Left lung (tissue), 10 donors: ENCODE data around the gene STAG3. TPM values are rescaled to one million over a fixed set of nuclear protein-coding genes. Genes with fewer than 3 reads are reported as not detected.
"Not testable (repeated sequence)": the region's sequence is repeated elsewhere in the genome, so short reads cannot be mapped to it uniquely, and the experiment has no call there.

Source experiments
- ATAC-seq: fragments of 200-7000 bp; cut with Tn5 transposase; one replicate; pipeline ENCODE4 v1.9.1; 2020; ENCODE audit warnings: moderate library complexity
- DNase-seq, 4 donors: peaks; one replicate each; pipeline ENCODE4 v3.0.0-alpha.2; 2013 to 2020
- H3K27ac ChIP-seq, 2 donors: fragments of 200-600 bp; sonication (generic) in 1 of 2; one replicate each; pipeline versions ENCODE4 v1.5.0 to v1.8.0; 2020 to 2021
- H3K27me3 ChIP-seq, 2 donors: fragments of 200-600 bp; sonication (generic) in 1 of 2; one replicate each; pipeline versions ENCODE4 v1.5.0 to v1.8.0; 2020 to 2021
- H3K36me3 ChIP-seq, 2 donors: fragments of 200-600 bp; sonication (generic) in 1 of 2; one replicate each; pipeline versions ENCODE4 v1.5.0 to v1.8.0; 2020 to 2021
- H3K4me1 ChIP-seq, 2 donors: fragments of 200-600 bp; one replicate each; pipeline ENCODE4 v1.8.0; 2021
- H3K4me3 ChIP-seq, 2 donors: fragments of 200-600 bp; sonication (generic) in 1 of 2; one replicate each; pipeline versions ENCODE4 v1.5.0 to v1.8.0; 2020 to 2021; ENCODE audit warnings: mild to moderate bottlenecking in 1 of 2
- H3K9me3 ChIP-seq, 2 donors: fragments of 200-600 bp; sonication (generic) in 1 of 2; one replicate each; pipeline versions ENCODE4 v1.5.0 to v1.8.0; 2020 to 2021
- CTCF ChIP-seq, 2 donors: fragments of 200-600 bp; sonication (generic) in 1 of 2; IDR thresholded peaks; one replicate each; pipeline versions ENCODE4 v1.5.0 to v1.8.0; 2021; ENCODE audit warnings: antibody characterized with exemption in 2 of 2
- intact Hi-C, 2 donors: fragments of 100-400 bp; cut with DNase I; formaldehyde crosslinking; loops; one replicate each; pipeline versions ENCODE4 v1.11.2 to v1.14.2; 2022
- polyA plus RNA-seq, 6 donors: library from polyadenylated mRNA; unstranded; fragments of 120-200 nt; gene quantifications; one replicate each; pipeline ENCODE4 v1.2.1, GENCODE V29; 2013; ENCODE audit not compliant: insufficient read length in 6 of 6
- total RNA-seq, 2 donors: library from RNA; stranded (reverse); fragmentation: NEBNext Ultra II Directional; extraction: Animal tissue kit (Norgen Biotek cat#: 25700); gene quantifications; one replicate each; pipeline ENCODE4 v1.2.1, GENCODE V29; 2021
- donor health status: DM: no; HTN: yes; CAD: no.
- donor health status: DM: no; HTN: no; CAD: no.

Gene STAG3
- total and polyA plus RNA-seq, 8 donors = 0.96 to 27.3 (median 22.4) TPM

GRCh38 chr7:100185726-100186125 lies 8.0 kb downstream of the STAG3 start:
- TF ChIP-seq CTCF (IDR thresholded peaks at IDR 0.05) = no peak
- Histone ChIP-seq H3K4me3 (no peak overlapping the region), H3K27ac (no peak overlapping the region), H3K9me3 (no peaks in the 10 kb centered on the region), H3K4me1 (peaks cover 0 to 8% of the 10 kb centered on the region in 2 donors), H3K27me3 (peaks cover 0 to 5% of the 10 kb centered on the region in 2 donors), H3K36me3 (no peaks in the 10 kb centered on the region)
- intact Hi-C loops = no loop called here
- ATAC-seq (no peak), DNase-seq (no peak)

- Histone ChIP-seq H3K4me3 (no peak overlapping the region), H3K27ac (no peak overlapping the region), H3K4me1 (peaks cover 0 to 18% of the 10 kb centered on the region in 2 donors), H3K36me3 (no peaks in the 10 kb centered on the region), H3K27me3 (no peaks in the 10 kb centered on the region), H3K9me3 (no peaks in the 10 kb centered on the region)
- intact Hi-C loops = no loop called here
- DNase-seq (no peak), ATAC-seq (no peak)
- TF ChIP-seq CTCF (IDR thresholded peaks at IDR 0.05) = no peak
These were observed 11.3 kb downstream of the STAG3 start for GRCh38 chr7:100189061-100189460.

- H3K4me3 ChIP-seq = no peak overlapping the region
- H3K27me3 ChIP-seq = no peaks in the 10 kb centered on the region
- peak in 1 of 2 donors; percentile 20 for TF ChIP-seq CTCF (IDR thresholded peaks at IDR 0.05)
- DNase-seq = no peak
- intact Hi-C loops = no loop called here
- no peaks in the 10 kb centered on the region for H3K36me3 ChIP-seq
- peaks cover 0 to 18% of the 10 kb centered on the region in 2 donors for H3K4me1 ChIP-seq
- no peak overlapping the region for H3K27ac ChIP-seq
- H3K9me3 ChIP-seq = no peaks in the 10 kb centered on the region
- ATAC-seq = peak; percentile 56
These were observed 12.5 kb downstream of the STAG3 start for GRCh38 chr7:100190048-100190711.

- intact Hi-C loops = no loop called here
- TF ChIP-seq CTCF (IDR thresholded peaks at IDR 0.05) = no peak
These were observed 14.1 kb downstream of the STAG3 start for GRCh38 chr7:100191775-100192174.

GRCh38 chr7:100192281-100192862 lies 14.7 kb downstream of the STAG3 start:
- H3K4me1 ChIP-seq = peaks cover 0 to 18% of the 10 kb centered on the region in 2 donors
- intact Hi-C loops, H3K9me3 ChIP-seq, ATAC-seq, H3K27me3 ChIP-seq, DNase-seq, H3K36me3 ChIP-seq, H3K4me3 ChIP-seq, H3K27ac ChIP-seq: not testable (repeated sequence)

More at GRCh38 chr7:100191775-100192174, 14.1 kb downstream of the STAG3 start:
- Histone ChIP-seq H3K4me1 (peaks cover 0 to 18% of the 10 kb centered on the region in 2 donors), H3K9me3 (no peaks in the 10 kb centered on the region), H3K27me3 (no peaks in the 10 kb centered on the region), H3K36me3 (no peaks in the 10 kb centered on the region), H3K4me3 (no peak overlapping the region), H3K27ac (no peak overlapping the region)
- peak; percentile 57 for ATAC-seq
- DNase-seq = no peak
